Measurements from ENCODE around the gene KANSL1.
"Not testable (repeated sequence)": the region's sequence is repeated elsewhere in the genome, so short reads cannot be mapped to it uniquely, and the experiment has no call there.

KANSL1 gene

GRCh38 chr17:46019408-46019925 is 173.8 kb downstream of the KANSL1 start:
- DNase-seq (ENCODE audit: low spot score), result not testable (repeated sequence)

- no peak for DNase-seq (ENCODE audit: low spot score)
These were observed 179.6 kb downstream of the KANSL1 start for GRCh38 chr17:46013502-46014165.

DNA sequence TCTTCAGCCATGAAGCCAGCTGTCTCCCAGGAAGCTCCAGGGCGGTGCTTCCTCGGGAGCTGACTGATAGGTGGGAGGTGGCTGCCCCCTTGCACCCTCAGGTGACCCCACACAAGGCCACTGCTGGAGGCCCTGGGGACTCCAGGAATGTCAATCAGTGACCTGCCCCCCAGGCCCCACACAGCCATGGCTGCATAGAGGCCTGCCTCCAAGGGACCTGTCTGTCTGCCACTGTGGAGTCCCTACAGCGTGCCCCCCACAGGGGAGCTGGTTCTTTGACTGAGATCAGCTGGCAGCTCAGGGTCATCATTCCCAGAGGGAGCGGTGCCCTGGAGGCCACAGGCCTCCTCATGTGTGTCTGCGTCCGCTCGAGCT is 180.1 kb downstream of the KANSL1 start:
- no peak for DNase-seq (ENCODE audit: low spot score)

- no peak for DNase-seq (ENCODE audit: low spot score)
These were observed 180.6 kb downstream of the KANSL1 start for GRCh38 chr17:46012506-46013079.

DNA sequence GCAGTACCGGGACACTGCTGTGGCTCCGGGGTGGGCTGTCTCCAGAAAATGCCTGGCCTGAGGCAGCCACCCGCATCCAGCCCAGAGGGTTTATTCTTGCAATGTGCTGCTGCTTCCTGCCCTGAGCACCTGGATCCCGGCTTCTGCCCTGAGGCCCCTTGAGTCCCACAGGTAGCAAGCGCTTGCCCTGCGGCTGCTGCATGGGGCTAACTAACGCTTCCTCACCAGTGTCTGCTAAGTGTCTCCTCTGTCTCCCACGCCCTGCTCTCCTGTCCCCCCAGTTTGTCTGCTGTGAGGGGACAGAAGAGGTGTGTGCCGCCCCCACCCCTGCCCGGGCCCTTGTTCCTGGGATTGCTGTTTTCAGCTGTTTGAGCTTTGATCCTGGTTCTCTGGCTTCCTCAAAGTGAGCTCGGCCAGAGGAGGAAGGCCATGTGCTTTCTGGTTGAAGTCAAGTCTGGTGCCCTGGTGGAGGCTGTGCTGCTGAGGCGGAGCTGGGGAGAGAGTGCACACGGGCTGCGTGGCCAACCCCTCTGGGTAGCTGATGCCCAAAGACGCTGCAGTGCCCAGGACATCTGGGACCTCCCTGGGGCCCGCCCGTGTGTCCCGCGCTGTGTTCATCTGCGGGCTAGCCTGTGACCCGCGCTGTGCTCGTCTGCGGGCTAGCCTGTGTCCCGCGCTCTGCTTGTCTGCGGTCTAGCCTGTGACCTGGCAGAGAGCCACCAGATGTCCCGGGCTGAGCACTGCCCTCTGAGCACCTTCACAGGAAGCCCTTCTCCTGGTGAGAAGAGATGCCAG is 181.3 kb downstream of the KANSL1 start:
- DNase-seq (ENCODE audit: low spot score), result no peak

- DNase-seq (ENCODE audit: low spot score), result no peak
These were observed 182.5 kb downstream of the KANSL1 start for GRCh38 chr17:46010597-46011186.

DNA sequence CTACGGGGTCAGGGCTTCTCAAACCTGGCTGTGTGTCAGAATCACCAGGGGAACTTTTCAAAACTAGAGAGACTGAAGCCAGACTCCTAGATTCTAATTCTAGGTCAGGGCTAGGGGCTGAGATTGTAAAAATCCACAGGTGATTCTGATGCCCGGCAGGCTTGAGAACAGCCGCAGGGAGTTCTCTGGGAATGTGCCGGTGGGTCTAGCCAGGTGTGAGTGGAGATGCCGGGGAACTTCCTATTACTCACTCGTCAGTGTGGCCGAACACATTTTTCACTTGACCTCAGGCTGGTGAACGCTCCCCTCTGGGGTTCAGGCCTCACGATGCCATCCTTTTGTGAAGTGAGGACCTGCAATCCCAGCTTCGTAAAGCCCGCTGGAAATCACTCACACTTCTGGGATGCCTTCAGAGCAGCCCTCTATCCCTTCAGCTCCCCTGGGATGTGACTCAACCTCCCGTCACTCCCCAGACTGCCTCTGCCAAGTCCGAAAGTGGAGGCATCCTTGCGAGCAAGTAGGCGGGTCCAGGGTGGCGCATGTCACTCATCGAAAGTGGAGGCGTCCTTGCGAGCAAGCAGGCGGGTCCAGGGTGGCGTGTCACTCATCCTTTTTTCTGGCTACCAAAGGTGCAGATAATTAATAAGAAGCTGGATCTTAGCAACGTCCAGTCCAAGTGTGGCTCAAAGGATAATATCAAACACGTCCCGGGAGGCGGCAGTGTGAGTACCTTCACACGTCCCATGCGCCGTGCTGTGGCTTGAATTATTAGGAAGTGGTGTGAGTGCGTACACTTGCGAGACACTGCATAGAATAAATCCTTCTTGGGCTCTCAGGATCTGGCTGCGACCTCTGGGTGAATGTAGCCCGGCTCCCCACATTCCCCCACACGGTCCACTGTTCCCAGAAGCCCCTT is 183.3 kb downstream of the KANSL1 start:
- DNase-seq (ENCODE audit: low spot score), result no peak

DNA sequence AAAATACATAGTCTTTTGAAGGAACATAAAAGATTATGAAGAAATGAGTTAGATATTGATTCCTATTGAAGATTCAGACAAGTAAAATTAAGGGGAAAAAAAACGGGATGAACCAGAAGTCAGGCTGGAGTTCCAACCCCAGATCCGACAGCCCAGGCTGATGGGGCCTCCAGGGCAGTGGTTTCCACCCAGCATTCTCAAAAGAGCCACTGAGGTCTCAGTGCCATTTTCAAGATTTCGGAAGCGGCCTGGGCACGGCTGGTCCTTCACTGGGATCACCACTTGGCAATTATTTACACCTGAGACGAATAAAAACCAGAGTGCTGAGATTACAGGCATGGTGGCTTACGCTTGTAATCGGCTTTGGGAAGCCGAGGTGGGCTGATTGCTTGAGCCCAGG is 184.6 kb downstream of the KANSL1 start:
- no peak for DNase-seq (ENCODE audit: low spot score)

DNA sequence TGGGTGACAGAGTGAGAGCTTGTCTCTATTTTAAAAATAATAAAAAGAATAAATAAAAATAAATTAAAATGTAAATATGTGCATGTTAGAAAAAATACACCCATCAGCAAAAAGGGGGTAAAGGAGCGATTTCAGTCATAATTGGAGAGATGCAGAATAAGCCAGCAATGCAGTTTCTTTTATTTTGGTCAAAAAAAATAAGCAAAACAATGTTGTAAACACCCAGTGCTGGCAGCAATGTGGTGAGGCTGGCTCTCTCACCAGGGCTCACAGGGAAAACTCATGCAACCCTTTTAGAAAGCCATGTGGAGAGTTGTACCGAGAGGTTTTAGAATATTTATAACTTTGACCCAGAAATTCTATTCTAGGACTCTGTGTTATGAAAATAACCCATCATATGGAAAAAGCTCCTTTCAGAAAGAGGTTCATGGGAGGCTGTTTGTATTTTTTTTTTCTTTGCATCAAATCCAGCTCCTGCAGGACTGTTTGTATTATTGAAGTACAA is 185.7 kb downstream of the KANSL1 start:
- DNase-seq (ENCODE audit: low spot score), result no peak

- DNase-seq (ENCODE audit: low spot score), result not testable (repeated sequence)
These were observed 187.1 kb downstream of the KANSL1 start for GRCh38 chr17:46006082-46006481.

DNA sequence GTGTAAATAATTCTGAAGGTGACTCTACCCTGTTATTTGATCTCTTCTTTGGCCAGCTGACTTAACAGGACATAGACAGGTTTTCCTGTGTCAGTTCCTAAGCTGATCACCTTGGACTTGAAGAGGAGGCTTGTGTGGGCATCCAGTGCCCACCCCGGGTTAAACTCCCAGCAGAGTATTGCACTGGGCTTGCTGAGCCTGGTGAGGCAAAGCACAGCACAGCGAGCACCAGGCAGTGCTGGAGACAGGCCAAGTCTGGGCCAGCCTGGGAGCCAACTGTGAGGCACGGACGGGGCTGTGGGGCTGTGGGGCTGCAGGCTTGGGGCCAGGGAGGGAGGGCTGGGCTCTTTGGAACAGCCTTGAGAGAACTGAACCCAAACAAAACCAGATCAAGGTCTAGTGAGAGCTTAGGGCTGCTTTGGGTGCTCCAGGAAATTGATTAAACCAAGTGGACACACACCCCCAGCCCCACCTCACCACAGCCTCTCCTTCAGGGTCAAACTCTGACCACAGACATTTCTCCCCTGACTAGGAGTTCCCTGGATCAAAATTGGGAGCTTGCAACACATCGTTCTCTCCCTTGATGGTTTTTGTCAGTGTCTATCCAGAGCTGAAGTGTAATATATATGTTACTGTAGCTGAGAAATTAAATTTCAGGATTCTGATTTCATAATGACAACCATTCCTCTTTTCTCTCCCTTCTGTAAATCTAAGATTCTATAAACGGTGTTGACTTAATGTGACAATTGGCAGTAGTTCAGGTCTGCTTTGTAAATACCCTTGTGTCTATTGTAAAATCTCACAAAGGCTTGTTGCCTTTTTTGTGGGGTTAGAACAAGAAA is 189.1 kb downstream of the KANSL1 start:
- DNase-seq (ENCODE audit: low spot score), result no peak

DNA sequence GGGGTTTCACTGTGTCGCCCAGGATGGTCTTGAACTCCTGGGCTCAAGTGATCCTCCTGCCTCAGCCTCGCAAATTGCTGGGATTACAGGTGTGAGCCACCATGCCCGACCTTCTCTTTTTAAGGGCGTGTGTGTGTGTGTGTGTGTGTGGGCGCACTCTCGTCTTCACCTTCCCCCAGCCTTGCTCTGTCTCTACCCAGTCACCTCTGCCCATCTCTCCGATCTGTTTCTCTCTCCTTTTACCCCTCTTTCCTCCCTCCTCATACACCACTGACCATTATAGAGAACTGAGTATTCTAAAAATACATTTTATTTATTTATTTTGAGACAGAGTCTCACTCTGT is 190.3 kb downstream of the KANSL1 start:
- no peak for DNase-seq (ENCODE audit: low spot score)

GRCh38 chr17:46002311-46002972 is 190.8 kb downstream of the KANSL1 start:
- peak; percentile 80 for DNase-seq (ENCODE audit: low spot score)

GRCh38 chr17:46001390-46002310 is 191.6 kb downstream of the KANSL1 start:
- no peak for DNase-seq (ENCODE audit: low spot score)

DNA sequence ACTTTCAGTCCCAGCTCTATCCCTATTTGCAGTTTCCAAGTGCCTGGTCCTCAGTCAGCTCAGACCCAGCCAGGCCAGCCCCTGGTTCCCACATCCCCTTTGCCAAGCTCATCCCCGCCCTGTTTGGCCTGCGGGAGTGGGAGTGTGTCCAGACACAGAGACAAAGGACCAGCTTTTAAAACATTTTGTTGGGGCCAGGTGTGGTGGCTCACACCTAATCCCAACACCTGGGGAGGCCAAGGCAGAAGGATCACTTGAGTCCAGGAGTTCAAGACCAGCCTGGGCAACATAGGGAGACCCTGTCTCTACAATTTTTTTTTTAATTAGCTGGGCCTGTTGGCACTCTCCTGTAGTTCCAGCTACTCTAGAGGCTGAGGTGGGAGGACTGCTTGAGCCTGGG is 192.5 kb downstream of the KANSL1 start:
- no peak for DNase-seq (ENCODE audit: low spot score)

- no peak for DNase-seq (ENCODE audit: low spot score)
These were observed 192.9 kb downstream of the KANSL1 start for GRCh38 chr17:46000292-46000691.

DNA sequence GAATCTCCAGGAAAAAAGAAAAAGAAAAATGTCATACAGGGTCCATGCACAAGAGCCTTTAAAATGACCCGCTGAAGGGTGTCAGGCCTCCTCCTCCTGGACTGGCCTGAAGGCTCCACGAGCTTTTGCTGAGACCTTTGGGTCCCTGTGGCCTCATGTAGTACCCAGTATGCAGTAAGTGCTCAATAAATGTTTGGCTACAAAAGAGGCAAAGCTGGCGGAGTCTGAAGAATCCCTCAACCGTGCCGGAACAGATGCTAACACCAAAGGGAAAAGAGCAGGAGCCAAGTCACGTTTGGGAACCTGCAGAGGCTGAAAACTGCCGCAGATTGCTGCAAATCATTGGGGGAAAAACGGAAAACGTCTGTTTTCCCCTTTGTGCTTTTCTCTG is 193.3 kb downstream of the KANSL1 start:
- DNase-seq (ENCODE audit: low spot score), result no peak

DNA sequence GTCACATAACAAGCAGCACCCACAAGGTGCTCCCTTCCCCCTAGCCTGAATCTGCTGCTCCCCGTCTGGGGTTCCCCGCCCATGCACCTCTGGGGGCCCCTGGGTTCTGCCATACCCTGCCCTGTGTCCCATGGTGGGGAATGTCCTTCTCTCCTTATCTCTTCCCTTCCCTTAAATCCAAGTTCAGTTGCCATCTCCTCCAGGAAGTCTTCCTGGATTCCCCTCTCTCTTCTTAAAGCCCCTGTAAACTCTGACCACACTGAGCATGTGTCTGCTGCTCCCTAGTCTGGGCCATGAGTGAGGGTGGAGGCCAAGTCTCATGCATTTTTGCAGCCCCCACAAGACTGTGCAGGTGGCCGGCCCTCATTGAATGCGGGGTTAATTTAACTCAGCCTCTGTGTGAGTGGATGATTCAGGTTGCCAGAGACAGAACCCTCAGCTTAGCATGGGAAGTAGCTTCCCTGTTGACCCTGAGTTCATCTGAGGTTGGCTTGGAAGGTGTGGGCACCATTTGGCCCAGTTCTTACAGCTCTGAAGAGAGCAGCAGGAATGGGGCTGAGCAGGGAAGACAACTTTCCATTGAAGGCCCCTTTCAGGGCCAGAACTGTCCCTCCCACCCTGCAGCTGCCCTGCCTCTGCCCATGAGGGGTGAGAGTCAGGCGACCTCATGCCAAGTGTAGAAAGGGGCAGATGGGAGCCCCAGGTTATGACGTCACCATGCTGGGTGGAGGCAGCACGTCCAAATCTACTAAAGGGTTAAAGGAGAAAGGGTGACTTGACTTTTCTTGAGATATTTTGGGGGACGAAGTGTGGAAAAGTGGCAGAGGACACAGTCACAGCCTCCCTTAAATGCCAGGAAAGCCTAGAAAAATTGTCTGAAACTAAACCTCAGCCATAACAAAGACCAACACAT is 194.0 kb downstream of the KANSL1 start, which contains the start of gene STH:
Gene STH (plus strand): TSS at position 264 of the 913 bp plus-strand sequence. CDS start 30 bp downstream, at position 294.
- no peak for DNase-seq (ENCODE audit: low spot score)
